GM19468 (cell line): ENCODE data around the gene SYT1.
"Not testable (repeated sequence)": the region's sequence is repeated elsewhere in the genome, so short reads cannot be mapped to it uniquely, and the experiment has no call there.

Experiments
- ATAC-seq: cut with Tn5 transposase; IDR thresholded peaks from one replicate; pipeline ENCODE4 v1.9.1; 2021; ENCODE audit warnings: mild to moderate bottlenecking, moderate library complexity, moderate number of reproducible peaks; ENCODE audit not compliant: unreplicated experiment; ENCODE audit errors: extremely low read depth

The SYT1 gene

GRCh38 chr12:78964521-78964920 lies 99.9 kb downstream of the SYT1 start:
- no peak for ATAC-seq

- no peak for ATAC-seq
These were observed 101.5 kb downstream of the SYT1 start for GRCh38 chr12:78966062-78966461.

DNA sequence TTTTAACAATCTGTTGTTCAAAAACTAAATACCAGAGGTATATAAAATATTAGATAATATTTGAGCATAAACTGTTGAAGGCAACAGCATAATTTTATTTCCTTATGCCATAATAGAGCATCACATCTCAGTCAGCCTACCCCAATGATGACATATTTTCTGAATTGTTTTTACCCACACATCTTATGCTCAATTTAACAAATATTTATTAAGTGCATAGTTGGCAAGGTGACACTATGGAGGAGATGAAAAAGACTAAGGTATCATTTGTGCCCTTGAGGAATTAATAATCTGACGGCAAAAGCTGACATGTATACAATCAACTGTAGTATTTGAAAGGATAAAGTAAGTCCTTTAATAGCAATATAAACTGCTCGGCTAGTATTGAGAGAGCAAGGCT lies 102.4 kb downstream of the SYT1 start:
- ATAC-seq, result no peak

GRCh38 chr12:78968226-78968625 lies 103.7 kb downstream of the SYT1 start:
- ATAC-seq, result no peak

DNA sequence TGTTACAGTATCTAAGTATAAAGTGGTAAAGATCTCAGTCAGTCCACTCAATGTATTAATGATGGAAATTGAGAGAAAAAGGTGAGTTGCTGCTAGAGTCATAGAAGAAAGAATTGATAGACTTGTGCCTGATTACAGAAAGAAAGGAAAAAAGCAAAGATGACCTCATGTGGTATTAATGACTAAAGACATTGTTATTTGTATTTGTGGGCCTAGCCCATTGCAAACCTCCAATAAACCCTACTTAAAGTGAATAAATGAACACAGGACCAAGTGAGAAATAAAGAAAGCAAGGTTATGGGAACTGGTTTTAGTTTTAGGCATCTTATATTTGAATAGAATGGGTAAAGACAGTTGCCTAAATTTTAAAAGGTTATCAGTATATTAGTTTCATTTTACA lies 105.5 kb downstream of the SYT1 start:
- ATAC-seq, result no peak

DNA sequence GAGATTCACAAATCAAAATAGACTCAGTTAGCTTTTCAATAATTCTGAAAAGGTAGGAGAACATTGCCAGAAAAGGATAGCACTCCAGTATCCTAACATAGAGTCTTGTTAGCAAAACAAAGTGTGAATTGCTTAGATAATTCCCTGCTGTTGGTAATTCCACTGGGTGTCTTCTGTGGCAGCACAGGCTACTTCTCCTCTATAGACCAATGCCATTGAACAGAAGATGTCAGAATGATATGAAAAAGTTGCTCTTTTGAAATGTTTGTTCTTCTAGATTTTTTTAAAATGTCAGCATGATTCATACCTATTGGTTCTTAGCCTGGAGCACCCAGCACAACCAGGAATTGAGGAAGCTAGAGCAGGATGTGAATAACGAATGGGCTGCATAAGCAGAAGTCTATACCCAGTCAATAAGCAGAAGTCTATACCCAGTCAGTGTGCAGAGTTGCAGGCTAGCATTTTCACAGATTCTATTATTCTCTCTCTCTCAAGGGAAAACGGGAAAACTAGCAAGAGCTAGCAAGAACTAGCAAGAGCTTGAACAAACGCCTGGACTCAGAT lies 112.8 kb downstream of the SYT1 start:
- ATAC-seq, result no peak

- no peak for ATAC-seq
These were observed 129.7 kb downstream of the SYT1 start for GRCh38 chr12:78994168-78994791.

DNA sequence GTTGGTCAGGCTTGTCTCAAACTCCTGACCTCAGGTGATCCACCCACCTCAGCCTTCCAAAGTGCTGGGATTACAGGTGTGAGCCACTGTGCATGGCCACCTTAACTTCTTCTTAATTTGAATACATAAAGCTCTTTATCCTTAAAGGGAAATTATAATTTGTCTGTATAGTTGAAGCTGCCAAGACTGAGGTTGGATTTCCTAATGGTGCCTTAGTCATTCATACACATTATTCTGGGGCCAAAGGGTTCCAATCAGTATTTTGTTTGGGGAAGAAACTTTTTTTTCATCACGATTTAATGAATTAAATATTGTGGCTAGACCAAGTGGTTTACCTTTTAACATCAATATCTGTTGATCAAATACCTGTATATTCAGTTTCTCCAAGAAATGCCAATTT lies 135.9 kb downstream of the SYT1 start:
- ATAC-seq, result no peak

DNA sequence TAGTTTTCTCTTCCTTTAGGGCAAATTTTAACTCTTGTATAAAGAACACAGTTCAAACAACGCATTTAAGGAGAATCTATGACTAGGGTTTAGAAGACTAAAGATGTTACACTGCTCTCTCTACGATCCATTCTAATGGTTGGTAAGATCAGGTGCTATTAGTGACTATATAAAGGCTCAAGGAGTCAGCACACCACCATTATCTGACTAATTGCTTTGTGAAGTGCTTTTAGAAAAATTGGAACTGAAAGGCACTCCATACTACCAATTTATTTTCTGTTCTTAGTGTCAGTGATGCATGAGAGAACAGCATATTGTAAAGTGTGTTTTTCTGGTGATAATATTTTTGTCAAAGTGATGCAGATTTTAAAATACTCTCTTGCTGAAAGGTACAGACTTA lies 136.8 kb downstream of the SYT1 start:
- no peak for ATAC-seq

DNA sequence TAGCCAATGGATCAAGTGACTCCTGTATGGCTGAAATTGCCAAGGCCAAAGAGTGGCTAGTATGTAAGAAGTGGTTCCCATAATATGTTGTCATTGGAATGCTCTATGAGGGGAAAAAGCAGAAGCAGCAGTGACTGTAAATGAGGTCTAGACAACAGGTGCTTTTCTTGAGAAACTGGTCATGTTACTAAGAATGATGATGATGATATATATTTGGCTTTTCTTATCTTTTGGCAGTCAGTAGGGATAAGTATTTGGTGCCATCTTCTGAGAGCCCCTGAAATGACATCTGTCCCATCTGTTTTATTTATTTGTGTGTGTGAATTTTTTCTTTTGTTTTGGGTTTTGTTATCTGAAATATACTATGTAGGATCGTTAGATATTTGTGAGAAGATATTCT lies 141.7 kb downstream of the SYT1 start:
- ATAC-seq, result no peak

DNA sequence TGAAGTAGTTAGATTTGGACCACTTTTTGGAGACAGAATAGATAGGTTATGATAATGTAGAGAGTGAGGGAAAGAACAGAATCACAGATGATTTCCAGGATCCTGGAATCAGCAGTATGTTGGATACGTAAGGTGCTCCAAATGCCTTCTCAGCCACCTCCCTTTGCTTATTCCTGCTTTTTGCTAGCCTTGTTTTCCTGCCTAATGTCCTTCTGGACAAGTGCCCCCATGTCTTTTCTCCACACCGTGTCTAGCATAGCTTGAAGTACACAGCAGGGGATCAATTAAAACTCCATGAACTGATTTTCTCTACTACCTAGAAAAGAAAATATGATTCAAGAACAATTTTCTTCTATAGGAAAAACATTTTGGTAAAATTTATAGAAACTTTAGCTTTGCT lies 144.0 kb downstream of the SYT1 start:
- no peak for ATAC-seq

GRCh38 chr12:79012636-79013035 lies 148.1 kb downstream of the SYT1 start:
- no peak for ATAC-seq

GRCh38 chr12:79016181-79016580 lies 151.6 kb downstream of the SYT1 start:
- no peak for ATAC-seq

- ATAC-seq, result peak; percentile 35
These were observed 155.1 kb downstream of the SYT1 start for GRCh38 chr12:79019672-79020071.

- ATAC-seq, result no peak
These were observed 155.5 kb downstream of the SYT1 start for GRCh38 chr12:79020106-79020505.

GRCh38 chr12:79021021-79021420 lies 156.4 kb downstream of the SYT1 start:
- ATAC-seq, result no peak

DNA sequence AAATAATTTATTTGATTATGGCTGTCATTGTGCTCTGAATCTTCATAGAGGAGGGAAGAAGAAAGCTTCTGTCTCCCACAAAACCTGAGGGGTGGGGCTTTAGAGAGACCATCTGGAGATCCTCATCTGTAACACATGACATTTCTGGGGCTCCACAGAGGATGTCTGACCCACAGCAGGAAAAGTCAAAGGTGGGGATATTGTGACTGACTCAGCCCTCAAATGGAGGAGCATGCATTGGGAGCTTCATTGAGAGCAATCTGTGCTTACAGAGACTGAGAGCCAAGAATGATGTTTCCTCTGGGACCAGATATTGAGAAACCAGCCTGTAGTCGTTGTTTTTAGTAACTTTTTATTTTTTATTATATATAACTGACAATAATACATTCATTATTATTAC lies 158.7 kb downstream of the SYT1 start:
- no peak for ATAC-seq

- ATAC-seq, result no peak
These were observed 159.2 kb downstream of the SYT1 start for GRCh38 chr12:79023784-79024183.

GRCh38 chr12:79033788-79034187 lies 169.2 kb downstream of the SYT1 start:
- ATAC-seq, result no peak

DNA sequence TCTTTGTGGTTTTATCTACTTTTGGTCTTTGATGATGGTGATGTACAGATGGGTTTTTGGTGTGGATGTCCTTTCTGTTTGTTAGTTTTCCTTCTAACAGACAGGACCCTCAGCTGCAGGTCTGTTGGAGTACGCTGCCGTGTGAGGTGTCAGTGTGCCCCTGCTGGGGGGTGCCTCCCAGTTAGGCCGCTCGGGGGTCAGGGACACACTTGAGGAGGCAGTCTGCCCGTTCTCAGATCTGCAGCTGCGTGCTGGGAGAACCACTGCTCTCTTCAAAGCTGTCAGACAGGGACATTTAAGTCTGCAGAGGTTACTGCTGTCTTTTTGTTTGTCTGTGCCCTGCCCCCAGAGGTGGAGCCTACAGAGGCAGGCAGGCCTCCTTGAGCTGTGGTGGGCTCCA lies 180.2 kb downstream of the SYT1 start:
- not testable (repeated sequence) for ATAC-seq

- ATAC-seq, result not testable (repeated sequence)
These were observed 180.7 kb downstream of the SYT1 start for GRCh38 chr12:79045149-79045703.

DNA sequence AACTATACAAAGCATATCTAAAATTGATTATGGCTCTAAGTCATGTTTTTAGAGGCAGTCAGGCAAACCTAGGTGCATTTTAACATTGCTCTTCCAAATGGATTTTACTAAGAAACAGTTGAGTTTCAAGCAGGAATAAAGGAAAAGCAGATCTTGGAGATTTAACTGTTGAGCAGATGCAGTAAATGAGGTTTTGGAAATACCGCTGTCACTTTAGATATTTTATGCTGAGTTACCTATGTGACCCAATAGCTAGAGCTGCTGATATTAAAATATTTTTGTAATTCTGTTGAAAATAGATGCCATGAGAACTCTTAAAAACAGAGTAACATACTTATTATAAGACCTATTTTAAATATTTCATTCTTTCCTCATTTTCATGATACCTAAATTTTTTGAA lies 181.4 kb downstream of the SYT1 start:
- no peak for ATAC-seq
